Skeletal muscle tissue (tissue), 4 donors: Measurements from ENCODE around the gene FGF22. TPM values are rescaled to one million over a fixed set of nuclear protein-coding genes. Genes with fewer than 3 reads are reported as not detected.
"Not testable (repeated sequence)": the region's sequence is repeated elsewhere in the genome, so short reads cannot be mapped to it uniquely, and the experiment has no call there.

ENCODE experiments used
- H3K27ac ChIP-seq: one replicate; pipeline ENCODE4 v1.7.0; 2013; ENCODE audit warnings: mild to moderate bottlenecking, low read depth, low read length, inconsistent platforms
- H3K27me3 ChIP-seq, 3 donors: one replicate each; pipeline ENCODE4 v1.7.0; 2013; ENCODE audit warnings: low read length in 3 of 3; ENCODE audit not compliant: control insufficient read depth in 3 of 3, insufficient read depth in 3 of 3
- H3K36me3 ChIP-seq, 3 donors: one replicate each; pipeline ENCODE4 v1.7.0; 2013; ENCODE audit warnings: low read length in 3 of 3; ENCODE audit not compliant: control insufficient read depth in 3 of 3, insufficient read depth in 3 of 3
- H3K4me1 ChIP-seq, 3 donors: one replicate each; pipeline ENCODE4 v1.7.0; 2013; ENCODE audit warnings: low read length in 3 of 3, mild to moderate bottlenecking in 3 of 3; ENCODE audit not compliant: control insufficient read depth in 3 of 3, insufficient read depth in 3 of 3
- H3K4me3 ChIP-seq, 3 donors: one replicate each; pipeline ENCODE4 v1.7.0; 2013; ENCODE audit warnings: low read length in 3 of 3
- H3K9ac ChIP-seq, 3 donors: one replicate each; pipeline ENCODE4 v1.7.0; 2013; ENCODE audit warnings: low read length in 3 of 3, mild to moderate bottlenecking in 3 of 3, moderate library complexity in 2 of 3, low read depth in 1 of 3
- H3K9me3 ChIP-seq, 3 donors: one replicate each; pipeline ENCODE4 v1.7.0; 2013; ENCODE audit warnings: low read length in 3 of 3; ENCODE audit not compliant: control insufficient read depth in 3 of 3
- total RNA-seq: library from RNA; depleted of rRNA; stranded (reverse); fragments of >200 nt; gene quantifications from one replicate; pipeline ENCODE4 v1.2.3, GENCODE V29; 2014
- donor health status: Osteomylitis.

Gene FGF22
- total RNA-seq, 1 donor from 2014 or later: not detected

- Histone ChIP-seq H3K36me3 (peaks cover 21 to 33% (median 27%) of the 10 kb centered on the region in 3 donors), H3K27ac (no peak overlapping the region), H3K4me1 (peaks cover 0 to 7% (median 5%) of the 10 kb centered on the region in 3 donors), H3K9ac (no peak overlapping the region), H3K9me3 (no peaks in the 10 kb centered on the region), H3K4me3 (no peak overlapping the region), H3K27me3 (peaks cover 7 to 31% (median 7%) of the 10 kb centered on the region in 3 donors)
Measured at GRCh38 chr19:615619-616018, 24.1 kb upstream of the FGF22 start.

DNA sequence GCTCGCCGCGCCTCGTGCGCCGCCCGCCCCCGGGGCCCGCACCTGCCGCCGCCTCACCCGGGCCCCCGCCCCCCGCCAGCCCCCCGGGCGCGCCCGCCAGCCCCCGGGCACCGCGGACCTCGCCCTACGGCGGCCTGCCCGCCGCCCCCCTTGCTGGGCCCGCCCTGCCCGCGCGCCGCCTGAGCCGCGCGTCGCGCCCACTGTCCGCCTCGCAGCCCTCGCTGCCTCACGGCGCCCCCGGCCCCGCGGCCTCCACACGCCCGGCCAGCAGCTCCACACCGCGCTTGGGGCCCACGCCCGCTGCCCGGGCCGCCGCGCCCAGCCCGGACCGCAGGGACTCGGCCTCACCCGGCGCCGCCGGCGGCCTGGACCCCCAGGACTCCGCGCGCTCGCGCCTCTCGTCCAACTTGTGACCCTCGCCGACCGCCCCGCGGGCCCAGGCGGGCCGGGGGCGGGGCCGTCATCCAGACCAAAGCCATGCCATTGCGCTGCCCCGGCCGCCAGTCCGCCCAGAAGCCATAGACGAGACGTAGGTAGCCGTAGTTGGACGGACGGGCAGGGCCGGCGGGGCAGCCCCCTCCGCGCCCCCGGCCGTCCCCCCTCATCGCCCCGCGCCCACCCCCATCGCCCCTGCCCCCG lies 23.5 kb upstream of the FGF22 start:
- no peak overlapping the region for H3K27ac ChIP-seq
- H3K9ac ChIP-seq: no peak overlapping the region
- peaks cover 0 to 1% (median 0%) of the 10 kb centered on the region in 3 donors for H3K4me1 ChIP-seq
- H3K36me3 ChIP-seq: peaks cover 21 to 33% (median 29%) of the 10 kb centered on the region in 3 donors
- H3K27me3 ChIP-seq: peaks cover 5 to 26% (median 7%) of the 10 kb centered on the region in 3 donors
- no peaks in the 10 kb centered on the region for H3K9me3 ChIP-seq
- no peak overlapping the region for H3K4me3 ChIP-seq

- Histone ChIP-seq H3K27ac (no peak overlapping the region), H3K9me3 (no peaks in the 10 kb centered on the region), H3K9ac (no peak overlapping the region), H3K4me3 (no peak overlapping the region), H3K4me1 (no peaks in the 10 kb centered on the region), H3K27me3 (peaks cover 5 to 25% (median 7%) of the 10 kb centered on the region in 3 donors), H3K36me3 (peaks cover 22 to 37% (median 35%) of the 10 kb centered on the region in 3 donors)
Measured at GRCh38 chr19:616747-617526, 22.7 kb upstream of the FGF22 start.

DNA sequence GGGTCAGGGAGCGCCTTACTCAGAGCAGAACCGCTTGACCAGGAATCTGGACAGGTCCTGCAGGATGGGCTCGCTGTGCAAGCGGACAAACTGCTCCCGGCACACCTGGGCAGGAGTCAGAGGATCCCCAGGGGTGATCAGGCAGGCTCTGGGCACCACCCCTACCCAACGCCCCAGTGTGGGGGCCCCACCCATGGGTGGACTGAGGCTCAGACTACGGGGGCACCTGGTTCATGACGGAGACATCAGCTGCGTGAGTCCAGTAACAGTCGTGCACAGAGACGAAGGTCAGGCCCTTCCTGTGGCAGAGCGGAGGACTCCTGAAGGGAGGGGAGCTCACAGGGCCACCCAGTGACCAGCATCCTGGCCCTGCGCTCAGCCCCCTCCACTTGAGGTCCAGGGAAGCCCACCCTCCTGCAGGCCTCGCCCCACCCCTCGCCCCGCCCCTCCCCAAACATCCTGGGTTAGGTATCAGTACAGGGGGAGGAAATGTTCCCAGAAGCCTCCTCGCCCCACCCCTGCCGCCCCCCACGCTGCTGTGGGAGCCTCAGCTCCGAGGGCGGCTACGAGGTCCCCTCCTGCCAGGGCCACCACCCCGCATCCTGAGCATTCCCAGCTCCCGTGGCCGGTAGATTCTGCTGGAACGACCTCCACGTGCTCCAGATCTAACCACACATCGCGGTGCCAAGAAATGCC lies 22.0 kb upstream of the FGF22 start:
- no peak overlapping the region for H3K4me3 ChIP-seq
- peaks cover 23 to 40% (median 38%) of the 10 kb centered on the region in 3 donors for H3K36me3 ChIP-seq
- no peak overlapping the region for H3K27ac ChIP-seq
- H3K9ac ChIP-seq: no peak overlapping the region
- H3K9me3 ChIP-seq: no peaks in the 10 kb centered on the region
- no peaks in the 10 kb centered on the region for H3K4me1 ChIP-seq
- H3K27me3 ChIP-seq: peaks cover 5 to 22% (median 7%) of the 10 kb centered on the region in 3 donors

DNA sequence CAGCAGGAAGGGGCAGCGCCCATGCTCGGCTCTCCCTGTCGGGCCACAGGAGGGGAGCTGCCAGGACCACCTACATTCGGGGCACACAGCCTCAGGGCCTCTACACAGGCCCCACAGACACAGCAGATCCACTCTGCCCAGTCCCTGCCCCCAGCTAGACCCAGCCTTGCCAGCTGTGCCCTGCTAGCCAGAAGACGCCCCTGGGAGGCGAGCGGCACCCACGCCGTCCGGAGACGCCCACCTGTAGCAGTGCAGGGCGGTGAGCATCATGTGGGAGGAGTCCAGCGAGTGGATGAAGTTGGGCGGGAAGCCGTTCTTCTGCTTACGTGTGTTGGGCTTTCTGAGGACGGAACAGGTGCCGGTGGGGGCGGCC lies 21.4 kb upstream of the FGF22 start:
- Histone ChIP-seq H3K4me1 (no peaks in the 10 kb centered on the region), H3K9ac (no peak overlapping the region), H3K36me3 (peaks cover 26 to 45% (median 41%) of the 10 kb centered on the region in 3 donors), H3K4me3 (no peak overlapping the region), H3K27ac (no peak overlapping the region), H3K9me3 (no peaks in the 10 kb centered on the region), H3K27me3 (peaks cover 5 to 16% (median 7%) of the 10 kb centered on the region in 3 donors)

DNA sequence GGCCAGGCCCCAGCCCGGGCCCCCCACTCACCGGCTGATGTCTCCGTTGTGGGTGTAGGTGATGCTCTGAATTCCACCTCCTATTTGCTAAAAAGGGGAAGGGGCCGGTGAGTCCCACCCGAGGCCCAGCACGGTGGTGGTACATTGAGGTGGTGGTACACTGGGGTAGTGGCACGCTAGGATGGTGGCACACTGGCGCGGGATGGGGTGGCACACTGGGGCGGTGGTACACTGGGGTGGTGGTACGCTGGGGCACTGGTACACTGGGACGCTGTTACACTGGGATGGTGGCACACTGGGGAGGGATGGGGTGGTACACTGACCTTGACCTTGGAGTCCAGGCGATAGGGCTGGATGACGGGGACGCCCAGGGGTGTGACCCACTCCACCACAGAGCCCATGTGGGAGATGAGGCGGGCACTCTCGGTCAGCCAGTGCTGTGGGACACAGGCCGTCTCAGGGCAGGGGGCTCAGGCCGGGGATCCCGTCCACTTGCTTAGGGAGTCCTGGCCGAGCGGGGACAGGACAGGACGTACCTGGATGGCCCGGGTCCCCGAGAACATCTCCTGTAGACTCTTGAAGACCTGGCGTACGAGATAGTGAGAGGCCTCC lies 20.9 kb upstream of the FGF22 start:
- H3K4me1 ChIP-seq: no peaks in the 10 kb centered on the region
- H3K36me3 ChIP-seq: peaks cover 29 to 50% (median 41%) of the 10 kb centered on the region in 3 donors
- peaks cover 5 to 16% (median 7%) of the 10 kb centered on the region in 3 donors for H3K27me3 ChIP-seq
- no peaks in the 10 kb centered on the region for H3K9me3 ChIP-seq
- no peak overlapping the region for H3K27ac ChIP-seq
- H3K9ac ChIP-seq: no peak overlapping the region
- no peak overlapping the region for H3K4me3 ChIP-seq

GRCh38 chr19:619286-620002 lies 20.2 kb upstream of the FGF22 start:
- H3K9me3 ChIP-seq: no peaks in the 10 kb centered on the region
- peaks cover 1 to 11% (median 7%) of the 10 kb centered on the region in 3 donors for H3K27me3 ChIP-seq
- no peak overlapping the region for H3K9ac ChIP-seq
- no peak overlapping the region for H3K27ac ChIP-seq
- peaks cover 34 to 51% (median 45%) of the 10 kb centered on the region in 3 donors for H3K36me3 ChIP-seq
- no peak overlapping the region for H3K4me3 ChIP-seq
- H3K4me1 ChIP-seq: no peaks in the 10 kb centered on the region

DNA sequence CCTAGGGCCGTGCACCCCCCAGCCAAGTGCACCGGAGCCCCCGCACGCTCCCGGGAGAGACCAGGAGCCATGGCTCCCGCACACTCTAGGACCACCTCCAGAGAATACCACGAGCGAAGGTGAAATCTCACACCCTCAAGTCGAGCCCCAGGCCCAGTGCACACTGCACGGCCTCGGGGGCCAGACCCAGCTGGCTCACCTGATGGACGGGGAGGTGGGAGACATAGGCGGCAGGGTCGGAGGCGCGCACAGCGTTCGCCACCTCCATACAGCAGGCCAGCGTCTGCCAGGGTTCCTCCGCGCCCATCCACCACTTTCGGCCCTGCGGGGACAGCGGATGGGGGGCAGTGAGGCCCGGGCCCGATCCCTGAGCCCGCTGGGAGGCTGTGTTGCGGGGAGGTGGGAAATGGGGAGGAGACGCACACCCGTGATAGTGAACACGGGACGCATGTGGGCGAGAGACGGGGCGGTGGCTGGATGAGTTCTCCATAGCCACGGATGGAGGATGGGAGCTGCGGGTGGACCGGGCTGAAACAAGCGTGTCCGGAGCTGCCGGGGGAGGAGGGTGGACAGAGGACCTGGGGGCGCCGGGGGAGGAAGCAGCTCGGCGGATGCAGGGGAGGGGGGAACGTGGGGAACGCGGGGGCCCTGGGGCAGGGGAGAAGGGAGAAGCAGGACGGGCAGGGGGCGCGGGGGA lies 19.4 kb upstream of the FGF22 start:
- no peak overlapping the region for H3K9ac ChIP-seq
- no peak overlapping the region for H3K27ac ChIP-seq
- H3K27me3 ChIP-seq: peaks cover 0 to 7% (median 4%) of the 10 kb centered on the region in 3 donors
- no peaks in the 10 kb centered on the region for H3K4me1 ChIP-seq
- peaks cover 39 to 55% (median 45%) of the 10 kb centered on the region in 3 donors for H3K36me3 ChIP-seq
- H3K4me3 ChIP-seq: no peak overlapping the region
- H3K9me3 ChIP-seq: no peaks in the 10 kb centered on the region

DNA sequence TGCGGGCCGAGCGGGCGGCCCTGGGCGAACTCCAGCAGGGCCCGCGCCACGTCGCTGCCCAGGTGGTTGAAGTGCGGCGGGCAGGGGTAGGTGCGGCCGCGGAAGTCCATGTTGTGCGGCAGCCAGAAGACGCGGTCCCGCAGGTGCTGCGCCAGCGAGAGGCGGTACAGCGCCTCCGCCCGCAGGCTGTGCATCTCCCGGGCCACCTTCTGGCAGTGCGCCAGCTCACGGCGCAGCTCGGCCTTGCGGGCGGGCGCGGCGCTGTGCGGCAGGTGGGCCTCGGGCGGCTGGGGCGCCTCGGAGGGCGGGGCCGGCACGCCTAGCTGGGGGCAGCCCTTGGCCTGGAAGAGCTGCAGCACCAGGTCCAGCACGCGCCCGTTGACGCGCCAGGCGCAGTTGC lies 18.5 kb upstream of the FGF22 start:
- H3K36me3 ChIP-seq: peaks cover 42 to 55% (median 47%) of the 10 kb centered on the region in 3 donors
- H3K27ac ChIP-seq, H3K27me3 ChIP-seq, H3K9ac ChIP-seq, H3K9me3 ChIP-seq, H3K4me1 ChIP-seq, H3K4me3 ChIP-seq: not testable (repeated sequence)
